Liver (tissue), 9 donors: Measurements from ENCODE around the gene UTP15. TPM values are rescaled to one million over a fixed set of nuclear protein-coding genes. Genes with fewer than 3 reads are reported as not detected.

Experiments
- DNase-seq: peaks from one replicate; pipeline ENCODE4 v3.0.0-alpha.2; 2017; ENCODE audit warnings: low spot score
- H3K27ac ChIP-seq, 2 donors: one replicate each; pipeline ENCODE4 v1.7.0; 2013; ENCODE audit warnings: inconsistent platforms in 2 of 2, low read length in 2 of 2, control low read depth in 1 of 2, low read depth in 1 of 2, mild to moderate bottlenecking in 1 of 2
- H3K27me3 ChIP-seq, 4 donors: one replicate each; pipeline versions ENCODE4 v1.6.1 to v1.7.0; 2013; ENCODE audit warnings: low read length in 3 of 4, inconsistent platforms in 1 of 4, mild to moderate bottlenecking in 1 of 4, moderate library complexity in 1 of 4; ENCODE audit not compliant: control insufficient read depth in 4 of 4, insufficient read depth in 4 of 4
- H3K36me3 ChIP-seq, 4 donors: one replicate each; pipeline versions ENCODE4 v1.6.1 to v1.7.0; 2013; ENCODE audit warnings: low read length in 3 of 4, mild to moderate bottlenecking in 3 of 4, low read depth in 1 of 4, moderate library complexity in 1 of 4; ENCODE audit not compliant: control insufficient read depth in 4 of 4, insufficient read depth in 3 of 4
- H3K4me1 ChIP-seq, 4 donors: one replicate each; pipeline versions ENCODE4 v1.6.1 to v1.7.0; 2013; ENCODE audit warnings: low read length in 3 of 4, mild to moderate bottlenecking in 3 of 4, moderate library complexity in 1 of 4; ENCODE audit not compliant: control insufficient read depth in 4 of 4, insufficient read depth in 4 of 4
- H3K4me3 ChIP-seq, 3 donors: one replicate each; pipeline versions ENCODE4 v1.6.1 to v1.7.0; 2013; ENCODE audit warnings: low read length in 3 of 3, control low read depth in 1 of 3, low read depth in 1 of 3, mild to moderate bottlenecking in 1 of 3
- H3K9ac ChIP-seq, 2 donors: one replicate each; pipeline ENCODE4 v1.7.0; 2013; ENCODE audit warnings: low read length in 2 of 2, mild to moderate bottlenecking in 2 of 2, moderate library complexity in 2 of 2, control low read depth in 1 of 2, low read depth in 1 of 2
- H3K9me3 ChIP-seq, 4 donors: one replicate each; pipeline versions ENCODE4 v1.6.1 to v1.7.0; 2013; ENCODE audit warnings: low read length in 3 of 4; ENCODE audit not compliant: control insufficient read depth in 4 of 4
- ATF3 ChIP-seq: IDR thresholded peaks from 2 replicates; pipeline ENCODE4 v1.6.1; 2016; ENCODE audit warnings: antibody characterized with exemption
- CTCF ChIP-seq: fragments of 150-350 bp; IDR thresholded peaks from 2 replicates; pipeline ENCODE4 v1.5.1; 2017; ENCODE audit warnings: improper control_type of control experiment, low read depth, low read length; ENCODE audit not compliant: missing input control
- EGR1 ChIP-seq, 2 donors: IDR thresholded peaks; 2 replicates each; pipeline ENCODE4 v1.6.1; 2016 to 2018; ENCODE audit warnings: antibody characterized with exemption in 2 of 2, low read depth in 2 of 2
- FOXA1 ChIP-seq: IDR thresholded peaks from 2 replicates; pipeline ENCODE4 v1.6.1; 2016; ENCODE audit warnings: antibody characterized with exemption
- FOXA2 ChIP-seq: IDR thresholded peaks from 2 replicates; pipeline ENCODE4 v1.6.1; 2016; ENCODE audit warnings: antibody characterized with exemption
- GABPA ChIP-seq, 2 donors: IDR thresholded peaks in 1 of 2; conservative IDR thresholded peaks in 1 of 2; 2 replicates each; pipeline ENCODE4 v1.6.1; 2016; ENCODE audit warnings: antibody characterized with exemption in 2 of 2, mild to moderate bottlenecking in 1 of 2, moderate library complexity in 1 of 2
- HNF4A ChIP-seq, 2 donors: conservative IDR thresholded peaks; 2 replicates each; pipeline ENCODE4 v1.6.1; 2016; ENCODE audit warnings: antibody characterized with exemption in 2 of 2, mild to moderate bottlenecking in 2 of 2
- HNF4G ChIP-seq: IDR thresholded peaks from 2 replicates; pipeline ENCODE4 v1.6.1; 2016; ENCODE audit warnings: antibody characterized with exemption
- JUND ChIP-seq, 2 donors: IDR thresholded peaks; 2 replicates each; pipeline ENCODE4 v1.6.1; 2016; ENCODE audit warnings: antibody characterized with exemption in 2 of 2
- MAX ChIP-seq: IDR thresholded peaks from 2 replicates; pipeline ENCODE4 v1.6.1; 2016; ENCODE audit warnings: antibody characterized with exemption
- NR2F2 ChIP-seq: IDR thresholded peaks from 2 replicates; pipeline ENCODE4 v1.6.1; 2016; ENCODE audit warnings: antibody characterized with exemption
- RAD21 ChIP-seq, 2 donors: IDR thresholded peaks; 2 replicates each; pipeline ENCODE4 v1.6.1; 2016; ENCODE audit warnings: antibody characterized with exemption in 2 of 2, mild to moderate bottlenecking in 2 of 2
- RXRA ChIP-seq, 2 donors: IDR thresholded peaks; 2 replicates each; pipeline ENCODE4 v1.6.1; 2017 to 2018; ENCODE audit warnings: antibody characterized with exemption in 2 of 2, mild to moderate bottlenecking in 1 of 2
- SP1 ChIP-seq: IDR thresholded peaks from 2 replicates; pipeline ENCODE4 v1.6.1; 2018; ENCODE audit warnings: antibody characterized with exemption, mild to moderate bottlenecking
- TAF1 ChIP-seq: conservative IDR thresholded peaks from 2 replicates; pipeline ENCODE4 v1.6.1; 2016; ENCODE audit warnings: antibody characterized with exemption, mild to moderate bottlenecking
- YY1 ChIP-seq: IDR thresholded peaks from 2 replicates; pipeline ENCODE4 v1.6.1; 2016; ENCODE audit warnings: antibody characterized with exemption, mild to moderate bottlenecking
- WGBS: extraction: QIAGEN DNeasy Blood & Tissue Kit; methylation state at CpG from one replicate; pipeline ENCODE4 v1.1.7; 2013; 5-methylcytosine and 5-hydroxymethylcytosine counted together
- polyA plus RNA-seq, 2 donors: library from polyadenylated mRNA; stranded (reverse) in 1 of 2; unstranded in 1 of 2; fragments of 200-250 nt in 1 of 2; fragments of >200 nt in 1 of 2; fragmentation: Nextera tagmentation in 1 of 2; extraction: Ambion mirVana in 1 of 2; gene quantifications; one replicate each; pipeline versions ENCODE4 v1.2.1 to v1.2.3, GENCODE V29; 2013 to 2015
- total RNA-seq, 2 donors: library from RNA; depleted of rRNA; stranded (reverse); fragments of >200 nt; gene quantifications; one replicate each; pipeline ENCODE4 v1.2.3, GENCODE V29; 2014
- TF ChIP-seq, protein P1 (sequence below): IDR thresholded peaks from 2 replicates; pipeline ENCODE4 v1.6.1; 2016; ENCODE audit warnings: antibody characterized with exemption, mild to moderate bottlenecking
- TF ChIP-seq, protein P2 (sequence below): IDR thresholded peaks from 2 replicates; pipeline ENCODE4 v1.6.1; 2016; ENCODE audit warnings: antibody characterized with exemption
- donor health status: healthy.
- donor health status: healthy.
- donor health status: healthy.
- donor health status: healthy.
- donor health status: healthy.

Gene UTP15
- total and polyA plus RNA-seq, 4 donors: 3.5 to 18.1 (median 5.4) TPM

GRCh38 chr5:73605223-73606087 is 39.9 kb downstream of the UTP15 start:
- Histone ChIP-seq H3K27ac (no peak overlapping the region), H3K4me1 (peaks cover 0 to 4% (median 2%) of the 10 kb centered on the region in 4 donors), H3K4me3 (no peak overlapping the region), H3K27me3 (no peaks in the 10 kb centered on the region), H3K36me3 (no peaks in the 10 kb centered on the region), H3K9ac (no peak overlapping the region), H3K9me3 (peaks cover 0 to 2% (median 0%) of the 10 kb centered on the region in 4 donors)
- DNase-seq: no peak
- TF ChIP-seq NR2F2 (no peak), YY1 (no peak), ATF3 (no peak), SP1 (peak; percentile 31), FOXA1 (no peak), HNF4G (no peak), JUND (IDR thresholded peaks at IDR 0.05) (no peak), GABPA (IDR thresholded peaks at IDR 0.05 in 1 of 2, conservative IDR thresholded peaks at IDR 0.05 in 1 of 2) (no peak), FOXA2 (peak; percentile 36), CTCF (no peak), MAX (no peak), EGR1 (IDR thresholded peaks at IDR 0.05; ENCODE audit: low read depth in 2 of 2) (no peak), RAD21 (IDR thresholded peaks at IDR 0.05) (peak in 1 of 2 donors; percentile 22), TAF1 (no peak), HNF4A (conservative IDR thresholded peaks at IDR 0.05) (peak; percentile 16 to 25), RXRA (IDR thresholded peaks at IDR 0.05) (peak; percentile 11 to 46)
- TF ChIP-seq, protein P1, sequence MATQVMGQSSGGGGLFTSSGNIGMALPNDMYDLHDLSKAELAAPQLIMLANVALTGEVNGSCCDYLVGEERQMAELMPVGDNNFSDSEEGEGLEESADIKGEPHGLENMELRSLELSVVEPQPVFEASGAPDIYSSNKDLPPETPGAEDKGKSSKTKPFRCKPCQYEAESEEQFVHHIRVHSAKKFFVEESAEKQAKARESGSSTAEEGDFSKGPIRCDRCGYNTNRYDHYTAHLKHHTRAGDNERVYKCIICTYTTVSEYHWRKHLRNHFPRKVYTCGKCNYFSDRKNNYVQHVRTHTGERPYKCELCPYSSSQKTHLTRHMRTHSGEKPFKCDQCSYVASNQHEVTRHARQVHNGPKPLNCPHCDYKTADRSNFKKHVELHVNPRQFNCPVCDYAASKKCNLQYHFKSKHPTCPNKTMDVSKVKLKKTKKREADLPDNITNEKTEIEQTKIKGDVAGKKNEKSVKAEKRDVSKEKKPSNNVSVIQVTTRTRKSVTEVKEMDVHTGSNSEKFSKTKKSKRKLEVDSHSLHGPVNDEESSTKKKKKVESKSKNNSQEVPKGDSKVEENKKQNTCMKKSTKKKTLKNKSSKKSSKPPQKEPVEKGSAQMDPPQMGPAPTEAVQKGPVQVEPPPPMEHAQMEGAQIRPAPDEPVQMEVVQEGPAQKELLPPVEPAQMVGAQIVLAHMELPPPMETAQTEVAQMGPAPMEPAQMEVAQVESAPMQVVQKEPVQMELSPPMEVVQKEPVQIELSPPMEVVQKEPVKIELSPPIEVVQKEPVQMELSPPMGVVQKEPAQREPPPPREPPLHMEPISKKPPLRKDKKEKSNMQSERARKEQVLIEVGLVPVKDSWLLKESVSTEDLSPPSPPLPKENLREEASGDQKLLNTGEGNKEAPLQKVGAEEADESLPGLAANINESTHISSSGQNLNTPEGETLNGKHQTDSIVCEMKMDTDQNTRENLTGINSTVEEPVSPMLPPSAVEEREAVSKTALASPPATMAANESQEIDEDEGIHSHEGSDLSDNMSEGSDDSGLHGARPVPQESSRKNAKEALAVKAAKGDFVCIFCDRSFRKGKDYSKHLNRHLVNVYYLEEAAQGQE: no peak
- TF ChIP-seq, protein P2, sequence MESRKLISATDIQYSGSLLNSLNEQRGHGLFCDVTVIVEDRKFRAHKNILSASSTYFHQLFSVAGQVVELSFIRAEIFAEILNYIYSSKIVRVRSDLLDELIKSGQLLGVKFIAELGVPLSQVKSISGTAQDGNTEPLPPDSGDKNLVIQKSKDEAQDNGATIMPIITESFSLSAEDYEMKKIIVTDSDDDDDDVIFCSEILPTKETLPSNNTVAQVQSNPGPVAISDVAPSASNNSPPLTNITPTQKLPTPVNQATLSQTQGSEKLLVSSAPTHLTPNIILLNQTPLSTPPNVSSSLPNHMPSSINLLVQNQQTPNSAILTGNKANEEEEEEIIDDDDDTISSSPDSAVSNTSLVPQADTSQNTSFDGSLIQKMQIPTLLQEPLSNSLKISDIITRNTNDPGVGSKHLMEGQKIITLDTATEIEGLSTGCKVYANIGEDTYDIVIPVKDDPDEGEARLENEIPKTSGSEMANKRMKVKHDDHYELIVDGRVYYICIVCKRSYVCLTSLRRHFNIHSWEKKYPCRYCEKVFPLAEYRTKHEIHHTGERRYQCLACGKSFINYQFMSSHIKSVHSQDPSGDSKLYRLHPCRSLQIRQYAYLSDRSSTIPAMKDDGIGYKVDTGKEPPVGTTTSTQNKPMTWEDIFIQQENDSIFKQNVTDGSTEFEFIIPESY: no peak
- 56% methylated on average over 8 of the region's 8 CpGs for WGBS
